Measurements from ENCODE around the gene CDK17. TPM values are rescaled to one million over a fixed set of nuclear protein-coding genes. Genes with fewer than 3 reads are reported as not detected.

CDK17 gene
- total RNA-seq, 1 experiment from 2014 or later = 21.4 TPM

GRCh38 chr12:96445691-96446583 is 45.7 kb upstream of the CDK17 start:
- H3K27ac ChIP-seq (ENCODE audit: low read depth, low read length) = no peak overlapping the region
- no peak overlapping the region for H3K9ac ChIP-seq (ENCODE audit: low read length)
- H3K27me3 ChIP-seq (ENCODE audit: insufficient read depth, low read length) = no peaks in the 10 kb centered on the region
- H3K4me3 ChIP-seq (replicated peaks in 1 of 2; ENCODE audit: low read depth in 1 of 2, low read length in 2 of 2) = no peak overlapping the region
- BruUV-seq (replicated peaks) = no TSS peak
- no peak for TF ChIP-seq SP1 (IDR thresholded peaks at IDR 0.05; ENCODE audit: low read depth)
- TF ChIP-seq POLR2A (IDR thresholded peaks at IDR 0.05; ENCODE audit: borderline replicate concordance, extremely low read depth, insufficient read depth, insufficient read length) = no peak
- H3K4me2 ChIP-seq (ENCODE audit: low read length) = no peak overlapping the region
- peaks cover 0 to 3% of the 10 kb centered on the region in 2 experiments; a peak in 1 of 4 replicates for H3K4me1 ChIP-seq (ENCODE audit: control insufficient read depth in 1 of 2, insufficient read depth in 2 of 2, low read length in 2 of 2)
- no peak for ATAC-seq
- no peaks in the 10 kb centered on the region for H3K79me2 ChIP-seq (ENCODE audit: insufficient read depth, low read length)
- no peaks in the 10 kb centered on the region for H3K9me3 ChIP-seq (ENCODE audit: control insufficient read depth in 1 of 2, insufficient read depth in 1 of 2, low read depth in 1 of 2, low read length in 2 of 2)
- peak overlapping the region; percentile 8 for H2AFZ ChIP-seq (ENCODE audit: low read depth, low read length, poor library complexity, severe bottlenecking)
- H4K20me1 ChIP-seq (ENCODE audit: insufficient read depth) = no peaks in the 10 kb centered on the region
- POLR2A ChIA-PET = no interaction called here
- RAD21 ChIA-PET (ENCODE audit: low non-redundant PET in 1 of 2, low total read pairs in 2 of 2, uncharacterized antibody in 2 of 2, unreplicated experiment in 2 of 2) = no interaction called here
- no peak for DNase-seq (ENCODE audit: low read depth, low spot score)
- CTCF ChIA-PET = no interaction called here
- intact Hi-C loops (cut with micrococcal nuclease) = no loop called here
- H3K36me3 ChIP-seq (ENCODE audit: control insufficient read depth in 1 of 2, insufficient read depth in 2 of 2, low read length in 2 of 2) = no peaks in the 10 kb centered on the region
- H3K9me2 ChIP-seq (ENCODE audit: insufficient read depth) = no peaks in the 10 kb centered on the region

GRCh38 chr12:96444399-96444798 is 44.2 kb upstream of the CDK17 start:
- ChIA-PET CTCF (no interaction called here), POLR2A (no interaction called here), RAD21 (ENCODE audit: low non-redundant PET in 1 of 2, low total read pairs in 2 of 2, uncharacterized antibody in 2 of 2, unreplicated experiment in 2 of 2) (no interaction called here)
- intact Hi-C loops (cut with micrococcal nuclease) = no loop called here
- no peak for ATAC-seq
- Histone ChIP-seq H2AFZ (ENCODE audit: low read depth, low read length, poor library complexity, severe bottlenecking) (no peak overlapping the region), H3K4me3 (replicated peaks in 1 of 2; ENCODE audit: low read depth in 1 of 2, low read length in 2 of 2) (no peak overlapping the region), H3K79me2 (ENCODE audit: insufficient read depth, low read length) (no peaks in the 10 kb centered on the region), H3K4me2 (ENCODE audit: low read length) (no peak overlapping the region), H3K9me2 (ENCODE audit: insufficient read depth) (no peaks in the 10 kb centered on the region), H3K27me3 (ENCODE audit: insufficient read depth, low read length) (no peaks in the 10 kb centered on the region), H3K9me3 (ENCODE audit: control insufficient read depth in 1 of 2, insufficient read depth in 1 of 2, low read depth in 1 of 2, low read length in 2 of 2) (no peaks in the 10 kb centered on the region), H3K4me1 (ENCODE audit: control insufficient read depth in 1 of 2, insufficient read depth in 2 of 2, low read length in 2 of 2) (peaks cover 0 to 3% of the 10 kb centered on the region in 2 experiments; a peak in 1 of 4 replicates), H4K20me1 (ENCODE audit: insufficient read depth) (no peaks in the 10 kb centered on the region), H3K9ac (ENCODE audit: low read length) (no peak overlapping the region), H3K27ac (ENCODE audit: low read depth, low read length) (no peak overlapping the region), H3K36me3 (ENCODE audit: control insufficient read depth in 1 of 2, insufficient read depth in 2 of 2, low read length in 2 of 2) (no peaks in the 10 kb centered on the region)
- no TSS peak for BruUV-seq (replicated peaks)
- DNase-seq (ENCODE audit: low read depth, low spot score) = no peak
- TF ChIP-seq SIN3A (IDR thresholded peaks at IDR 0.05; ENCODE audit: low read depth) = no peak
- TF ChIP-seq YY1 (IDR thresholded peaks at IDR 0.05; ENCODE audit: extremely low read depth, insufficient replicate concordance, low read depth, low read length) = no peak
- no peak for TF ChIP-seq ZBTB33 (IDR thresholded peaks at IDR 0.05; ENCODE audit: extremely low read depth, insufficient replicate concordance, low read length)
- no peak for TF ChIP-seq EZH2phosphoT487 (IDR thresholded peaks at IDR 0.05; ENCODE audit: borderline replicate concordance)
- no peak for TF ChIP-seq POLR2A (IDR thresholded peaks at IDR 0.05; ENCODE audit: borderline replicate concordance, extremely low read depth, insufficient read depth, insufficient read length)
- no peak for TF ChIP-seq RAD21 (IDR thresholded peaks at IDR 0.05; ENCODE audit: low read depth)
- TF ChIP-seq POLR2AphosphoS5 (IDR thresholded peaks at IDR 0.05; ENCODE audit: low read depth, low read length) = no peak
- no peak for TF ChIP-seq EGR1 (IDR thresholded peaks at IDR 0.05; ENCODE audit: low read depth)
- TF ChIP-seq TCF7L2 (IDR thresholded peaks at IDR 0.05; ENCODE audit: borderline replicate concordance, extremely low read depth, insufficient read depth, insufficient read length) = no peak
- TF ChIP-seq SRF (IDR thresholded peaks at IDR 0.05; ENCODE audit: low read depth) = no peak
- TF ChIP-seq ZNF274 (IDR thresholded peaks at IDR 0.05; ENCODE audit: low read depth, low read length) = no peak
- no peak for TF ChIP-seq REST (IDR thresholded peaks at IDR 0.05; ENCODE audit: low read depth)
- TF ChIP-seq JUND (IDR thresholded peaks at IDR 0.05) = no peak
- TF ChIP-seq CBX3 (IDR thresholded peaks at IDR 0.05; ENCODE audit: low read depth) = no peak

Data from HCT116 (cell line).